Breast epithelium (tissue), 3 donors: ENCODE results near the gene CCDC73.

Experiments used
- CTCF ChIP-seq, 3 donors: fragments of 450-650 bp; IDR thresholded peaks; one replicate each; pipeline ENCODE4 v1.5.1; 2016 to 2017; ENCODE audit warnings: antibody characterized with exemption in 3 of 3, mild to moderate bottlenecking in 3 of 3, moderate library complexity in 3 of 3
- POLR2A ChIP-seq: fragments of 450-650 bp; IDR thresholded peaks from one replicate; pipeline ENCODE4 v1.6.1; 2016; ENCODE audit warnings: antibody characterized with exemption, mild to moderate bottlenecking, moderate library complexity

GRCh38 chr11:32555091-32555490, 239.4 kb downstream of the CCDC73 start:
- no peak for TF ChIP-seq CTCF (IDR thresholded peaks at IDR 0.05)
- TF ChIP-seq POLR2A, result no peak
